Thyroid gland (tissue), 4 donors: ENCODE measurements around the gene CTNNB1.

Experiments
- POLR2A ChIP-seq, 2 donors: fragments of 450-650 bp; IDR thresholded peaks; one replicate each; pipeline ENCODE4 v1.6.1; 2017; ENCODE audit warnings: antibody characterized with exemption in 2 of 2, mild to moderate bottlenecking in 2 of 2, moderate library complexity in 1 of 2
- TF ChIP-seq, protein P1 (sequence below), 6 experiments: fragments of 200-600 bp in 3 of 6; fragments of 450-650 bp in 3 of 6; sonication (generic) in 3 of 6; IDR thresholded peaks; one replicate each; pipeline ENCODE4 v1.5.1; 2016 to 2019; ENCODE audit warnings: antibody characterized with exemption in 6 of 6, mild to moderate bottlenecking in 2 of 6, inconsistent platforms in 1 of 6, moderate library complexity in 1 of 6

DNA sequence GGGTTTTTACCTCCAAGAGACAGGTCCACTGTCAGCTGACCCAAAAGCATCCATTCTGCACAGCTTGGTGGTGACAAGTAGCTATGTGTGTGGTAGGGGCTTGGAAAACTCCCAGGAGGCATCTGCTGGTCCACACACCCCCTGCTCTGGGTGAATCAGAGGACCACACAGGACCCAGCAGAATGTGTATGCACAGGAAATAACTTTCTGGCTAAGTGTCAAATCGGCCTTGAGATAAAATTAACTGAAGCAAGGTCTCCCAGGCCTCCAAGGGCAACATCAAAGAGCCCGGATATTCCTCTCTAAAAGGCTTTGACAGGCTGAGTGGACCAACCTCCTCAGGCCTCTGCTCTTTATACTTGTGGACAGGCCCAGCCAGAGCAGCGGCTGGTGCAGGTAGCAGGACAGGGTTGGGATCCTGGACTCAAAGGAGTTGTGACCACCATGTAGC is 66.5 kb downstream of the CTNNB1 start:
- TF ChIP-seq, protein P1, sequence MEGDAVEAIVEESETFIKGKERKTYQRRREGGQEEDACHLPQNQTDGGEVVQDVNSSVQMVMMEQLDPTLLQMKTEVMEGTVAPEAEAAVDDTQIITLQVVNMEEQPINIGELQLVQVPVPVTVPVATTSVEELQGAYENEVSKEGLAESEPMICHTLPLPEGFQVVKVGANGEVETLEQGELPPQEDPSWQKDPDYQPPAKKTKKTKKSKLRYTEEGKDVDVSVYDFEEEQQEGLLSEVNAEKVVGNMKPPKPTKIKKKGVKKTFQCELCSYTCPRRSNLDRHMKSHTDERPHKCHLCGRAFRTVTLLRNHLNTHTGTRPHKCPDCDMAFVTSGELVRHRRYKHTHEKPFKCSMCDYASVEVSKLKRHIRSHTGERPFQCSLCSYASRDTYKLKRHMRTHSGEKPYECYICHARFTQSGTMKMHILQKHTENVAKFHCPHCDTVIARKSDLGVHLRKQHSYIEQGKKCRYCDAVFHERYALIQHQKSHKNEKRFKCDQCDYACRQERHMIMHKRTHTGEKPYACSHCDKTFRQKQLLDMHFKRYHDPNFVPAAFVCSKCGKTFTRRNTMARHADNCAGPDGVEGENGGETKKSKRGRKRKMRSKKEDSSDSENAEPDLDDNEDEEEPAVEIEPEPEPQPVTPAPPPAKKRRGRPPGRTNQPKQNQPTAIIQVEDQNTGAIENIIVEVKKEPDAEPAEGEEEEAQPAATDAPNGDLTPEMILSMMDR (IDR thresholded peaks at IDR 0.05), result no peak
- TF ChIP-seq POLR2A (IDR thresholded peaks at IDR 0.05), result no peak
